A549 (cell line): ENCODE measurements around the gene CPA3.

ENCODE experiments used
- MAZ ChIP-seq: fragments of 150-350 bp; IDR thresholded peaks from 2 replicates; pipeline ENCODE4 v1.6.1; 2014; ENCODE audit warnings: antibody characterized with exemption, low read depth, low read length, borderline replicate concordance
- TF ChIP-seq, protein P1 (sequence below): fragments of >200 bp; sonication (Bioruptor Twin); formaldehyde crosslinking; IDR thresholded peaks from 3 replicates; pipeline ENCODE4 v1.5.1; 2016

DNA sequence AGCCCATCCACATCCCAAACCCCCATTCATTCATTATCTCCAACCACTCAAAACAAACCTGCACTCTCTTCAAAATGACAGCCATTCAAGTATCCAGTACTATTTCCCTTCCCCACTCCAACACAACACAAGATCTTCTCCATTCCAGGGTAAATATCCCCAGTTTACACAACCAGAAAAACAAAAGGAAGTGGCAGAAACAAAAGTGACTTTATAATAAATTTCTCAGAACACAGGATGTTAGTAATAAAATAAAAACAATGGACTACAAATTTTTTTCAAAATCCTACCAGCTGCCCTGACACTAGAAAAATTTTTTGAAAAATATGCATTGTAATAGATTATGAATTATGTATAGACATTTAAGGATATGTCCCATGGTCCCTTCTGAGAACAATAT lies 14.2 kb downstream of the CPA3 start:
- TF ChIP-seq, protein P1, sequence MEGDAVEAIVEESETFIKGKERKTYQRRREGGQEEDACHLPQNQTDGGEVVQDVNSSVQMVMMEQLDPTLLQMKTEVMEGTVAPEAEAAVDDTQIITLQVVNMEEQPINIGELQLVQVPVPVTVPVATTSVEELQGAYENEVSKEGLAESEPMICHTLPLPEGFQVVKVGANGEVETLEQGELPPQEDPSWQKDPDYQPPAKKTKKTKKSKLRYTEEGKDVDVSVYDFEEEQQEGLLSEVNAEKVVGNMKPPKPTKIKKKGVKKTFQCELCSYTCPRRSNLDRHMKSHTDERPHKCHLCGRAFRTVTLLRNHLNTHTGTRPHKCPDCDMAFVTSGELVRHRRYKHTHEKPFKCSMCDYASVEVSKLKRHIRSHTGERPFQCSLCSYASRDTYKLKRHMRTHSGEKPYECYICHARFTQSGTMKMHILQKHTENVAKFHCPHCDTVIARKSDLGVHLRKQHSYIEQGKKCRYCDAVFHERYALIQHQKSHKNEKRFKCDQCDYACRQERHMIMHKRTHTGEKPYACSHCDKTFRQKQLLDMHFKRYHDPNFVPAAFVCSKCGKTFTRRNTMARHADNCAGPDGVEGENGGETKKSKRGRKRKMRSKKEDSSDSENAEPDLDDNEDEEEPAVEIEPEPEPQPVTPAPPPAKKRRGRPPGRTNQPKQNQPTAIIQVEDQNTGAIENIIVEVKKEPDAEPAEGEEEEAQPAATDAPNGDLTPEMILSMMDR: no peak
- TF ChIP-seq MAZ: no peak
